ENCODE measurements around the gene CHAF1B. TPM values are rescaled to one million over a fixed set of nuclear protein-coding genes. Genes with fewer than 3 reads are reported as not detected.

Gene CHAF1B
- total RNA-seq, 1 experiment from 2014 or later: 18.7 TPM

- no peaks in the 10 kb centered on the region for H3K27me3 Mint-ChIP-seq (ENCODE audit: insufficient read depth, unreplicated experiment)
- CTCF ChIA-PET: no interaction called here
- no peaks in the 10 kb centered on the region for H3K4me1 Mint-ChIP-seq (ENCODE audit: low read depth, unreplicated experiment)
- intact Hi-C loops (cut with micrococcal nuclease; ENCODE audit: unreplicated experiment): no loop called here
- POLR2A ChIA-PET: no interaction called here
- H3K9me3 ChIP-seq: no peaks in the 10 kb centered on the region
- no peaks in the 10 kb centered on the region for H3K9me3 Mint-ChIP-seq (ENCODE audit: unreplicated experiment)
- H3K27me3 ChIP-seq (replicated peaks; ENCODE audit: control insufficient read depth, insufficient read depth, low read length): no peaks in the 10 kb centered on the region
- no peaks in the 10 kb centered on the region; the same call in 1 of the 2 replicates for H3K36me3 ChIP-seq (ENCODE audit: control insufficient read depth, insufficient read depth, low read length)
- no peak overlapping the region for H3K4me3 Mint-ChIP-seq (ENCODE audit: unreplicated experiment)
- no peak overlapping the region for H3K4me3 ChIP-seq (ENCODE audit: low read depth, low read length)
- H3K36me3 Mint-ChIP-seq (ENCODE audit: insufficient read depth, unreplicated experiment): no peaks in the 10 kb centered on the region
- DNase-seq: no peak
- BruUV-seq (replicated peaks): no TSS peak
- H3K4me1 ChIP-seq: no peaks in the 10 kb centered on the region
- H3K27ac Mint-ChIP-seq (ENCODE audit: unreplicated experiment): no peak overlapping the region
- TF ChIP-seq CTCF (IDR thresholded peaks at IDR 0.05; ENCODE audit: insufficient read depth in 1 of 2, low read depth in 1 of 2, low read length in 1 of 2, severe bottlenecking in 1 of 2, unreplicated experiment in 1 of 2): no peak
These were observed 68.9 kb downstream of the CHAF1B start for GRCh38 chr21:36454093-36454531.

- H3K4me3 Mint-ChIP-seq (ENCODE audit: unreplicated experiment): no peak overlapping the region
- CTCF ChIA-PET: no interaction called here
These were observed 69.5 kb downstream of the CHAF1B start for GRCh38 chr21:36454706-36455105.

GRCh38 chr21:36456729-36457414, 71.7 kb downstream of the CHAF1B start:
- Mint-ChIP-seq H3K36me3 (ENCODE audit: insufficient read depth, unreplicated experiment) (no peaks in the 10 kb centered on the region), H3K4me1 (ENCODE audit: low read depth, unreplicated experiment) (no peaks in the 10 kb centered on the region), H3K4me3 (ENCODE audit: unreplicated experiment) (no peak overlapping the region), H3K27ac (ENCODE audit: unreplicated experiment) (no peak overlapping the region), H3K27me3 (ENCODE audit: insufficient read depth, unreplicated experiment) (no peaks in the 10 kb centered on the region), H3K9me3 (ENCODE audit: unreplicated experiment) (no peaks in the 10 kb centered on the region)
- Histone ChIP-seq H3K4me3 (ENCODE audit: low read depth, low read length) (no peak overlapping the region), H3K9me3 (no peaks in the 10 kb centered on the region), H3K4me1 (no peaks in the 10 kb centered on the region), H3K27me3 (replicated peaks; ENCODE audit: control insufficient read depth, insufficient read depth, low read length) (no peaks in the 10 kb centered on the region), H3K36me3 (ENCODE audit: control insufficient read depth, insufficient read depth, low read length) (no peaks in the 10 kb centered on the region; the same call in 1 of the 2 replicates)
- intact Hi-C loops (cut with micrococcal nuclease; ENCODE audit: unreplicated experiment): no loop called here
- ChIA-PET CTCF (no interaction called here), POLR2A (no interaction called here)
- no TSS peak for BruUV-seq (replicated peaks)
- no peak for DNase-seq
- no peak for TF ChIP-seq CTCF (IDR thresholded peaks at IDR 0.05; ENCODE audit: insufficient read depth in 1 of 2, low read depth in 1 of 2, low read length in 1 of 2, severe bottlenecking in 1 of 2, unreplicated experiment in 1 of 2)

More at GRCh38 chr21:36454706-36455105, 69.5 kb downstream of the CHAF1B start:
- no TSS peak for BruUV-seq (replicated peaks)
- H3K9me3 ChIP-seq: no peaks in the 10 kb centered on the region
- Mint-ChIP-seq H3K27ac (ENCODE audit: unreplicated experiment) (no peak overlapping the region), H3K27me3 (ENCODE audit: insufficient read depth, unreplicated experiment) (no peaks in the 10 kb centered on the region), H3K4me1 (ENCODE audit: low read depth, unreplicated experiment) (no peaks in the 10 kb centered on the region), H3K36me3 (ENCODE audit: insufficient read depth, unreplicated experiment) (no peaks in the 10 kb centered on the region), H3K9me3 (ENCODE audit: unreplicated experiment) (no peaks in the 10 kb centered on the region)
- no peak overlapping the region for H3K4me3 ChIP-seq (ENCODE audit: low read depth, low read length)
- no peak for TF ChIP-seq CTCF (IDR thresholded peaks at IDR 0.05; ENCODE audit: insufficient read depth in 1 of 2, low read depth in 1 of 2, low read length in 1 of 2, severe bottlenecking in 1 of 2, unreplicated experiment in 1 of 2)
- DNase-seq: no peak
- POLR2A ChIA-PET: no interaction called here
- H3K27me3 ChIP-seq (replicated peaks; ENCODE audit: control insufficient read depth, insufficient read depth, low read length): no peaks in the 10 kb centered on the region
- intact Hi-C loops (cut with micrococcal nuclease; ENCODE audit: unreplicated experiment): no loop called here
- no peaks in the 10 kb centered on the region; the same call in 1 of the 2 replicates for H3K36me3 ChIP-seq (ENCODE audit: control insufficient read depth, insufficient read depth, low read length)
- H3K4me1 ChIP-seq: no peaks in the 10 kb centered on the region
